Brain microvascular endothelial cell (primary cell): ENCODE data around the gene TMEM247.

Source experiments
- DNase-seq: peaks from one replicate; pipeline ENCODE4 v3.0.0-alpha.2; 2020
- H3K27ac ChIP-seq: fragments of 250-450 bp; sonication (Bioruptor Pico); 2 replicates; pipeline ENCODE4 v1.5.1; 2020; ENCODE audit warnings: mild to moderate bottlenecking, moderate library complexity
- H3K27me3 ChIP-seq: fragments of 250-450 bp; sonication (Bioruptor Pico); replicated peaks from 2 replicates; pipeline ENCODE4 v1.5.1; 2020; ENCODE audit warnings: mild to moderate bottlenecking
- H3K36me3 ChIP-seq: fragments of 250-450 bp; sonication (Bioruptor Pico); replicated peaks from 2 replicates; pipeline ENCODE4 v1.5.1; 2020; ENCODE audit warnings: mild to moderate bottlenecking
- H3K4me3 ChIP-seq: 2 replicates; pipeline ENCODE4 v1.5.1; 2011; ENCODE audit warnings: low read depth, mild to moderate bottlenecking, control low read depth, low read length, moderate library complexity
- CTCF ChIP-seq: IDR thresholded peaks from 2 replicates; pipeline ENCODE4 v1.5.1; 2011; ENCODE audit warnings: low read depth, mild to moderate bottlenecking, moderate library complexity, low read length, control low read depth, inconsistent platforms; ENCODE audit errors: missing control alignments
- in situ Hi-C: cut with HindIII; loops from 2 replicates; pipeline ENCODE4 v1.10.0; 2017; ENCODE audit warnings: low sequenced_read_pairs, low pct_ligation_motif_present

TMEM247 gene

GRCh38 chr2:46509804-46510203 lies 30.4 kb downstream of the TMEM247 start:
- Histone ChIP-seq H3K4me3 (no peak overlapping the region), H3K27me3 (no peaks in the 10 kb centered on the region), H3K36me3 (no peaks in the 10 kb centered on the region), H3K27ac (no peak overlapping the region)
- no peak for DNase-seq
- in situ Hi-C loops: no loop called here
- TF ChIP-seq CTCF: no peak

DNA sequence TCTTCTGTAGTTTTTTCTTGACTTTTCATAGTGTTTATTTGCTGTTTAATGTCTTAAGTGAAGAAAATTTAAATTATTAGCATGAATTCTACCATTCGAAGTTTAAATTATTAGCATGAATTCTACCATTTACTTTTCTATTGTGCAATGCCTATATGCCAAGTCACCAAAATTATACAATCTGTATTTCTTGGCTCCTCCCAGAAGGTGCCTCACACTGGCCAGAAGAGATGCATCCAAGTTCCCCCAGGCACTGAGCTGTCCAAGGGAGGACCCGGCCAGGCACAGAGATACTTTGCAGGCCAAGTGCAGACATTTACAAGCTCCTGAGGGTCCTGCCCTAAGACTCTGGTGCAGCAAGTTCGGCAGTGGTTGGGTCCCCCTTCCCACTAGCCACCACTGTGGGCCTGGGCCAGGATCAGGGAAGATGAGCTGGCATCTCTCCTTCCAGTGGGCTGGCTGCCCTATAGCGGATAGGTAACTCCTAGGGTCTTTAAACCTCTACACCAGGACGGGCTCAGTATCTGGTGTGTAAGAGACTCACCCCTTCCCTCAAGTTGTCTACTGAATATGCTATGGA lies 31.3 kb downstream of the TMEM247 start:
- no peak for TF ChIP-seq CTCF
- Histone ChIP-seq H3K36me3 (no peaks in the 10 kb centered on the region), H3K27me3 (no peaks in the 10 kb centered on the region), H3K27ac (no peak overlapping the region), H3K4me3 (no peak overlapping the region)
- DNase-seq: no peak
- in situ Hi-C loops: no loop called here

- no peaks in the 10 kb centered on the region for H3K36me3 ChIP-seq
- H3K27me3 ChIP-seq: no peaks in the 10 kb centered on the region
- H3K27ac ChIP-seq: no peak overlapping the region
- no peak for TF ChIP-seq CTCF
- in situ Hi-C loops: no loop called here
- no peak for DNase-seq
- no peak overlapping the region for H3K4me3 ChIP-seq
Observed at GRCh38 chr2:46512185-46512584, 32.8 kb downstream of the TMEM247 start.

GRCh38 chr2:46514738-46515137 lies 35.4 kb downstream of the TMEM247 start:
- no peaks in the 10 kb centered on the region for H3K27me3 ChIP-seq
- in situ Hi-C loops: no loop called here
- no peak for TF ChIP-seq CTCF
- no peak for DNase-seq
- H3K27ac ChIP-seq: no peak overlapping the region
- H3K4me3 ChIP-seq: no peak overlapping the region
- H3K36me3 ChIP-seq: no peaks in the 10 kb centered on the region

- Histone ChIP-seq H3K27ac (no peak overlapping the region), H3K4me3 (no peak overlapping the region), H3K27me3 (no peaks in the 10 kb centered on the region), H3K36me3 (no peaks in the 10 kb centered on the region)
- in situ Hi-C loops: no loop called here
- no peak for DNase-seq
- no peak for TF ChIP-seq CTCF
Observed at GRCh38 chr2:46517485-46517884, 38.1 kb downstream of the TMEM247 start.

- H3K36me3 ChIP-seq: no peaks in the 10 kb centered on the region
- no peaks in the 10 kb centered on the region for H3K27me3 ChIP-seq
- TF ChIP-seq CTCF: no peak
- no peak for DNase-seq
- H3K27ac ChIP-seq: no peak overlapping the region
- H3K4me3 ChIP-seq: no peak overlapping the region
- in situ Hi-C loops: no loop called here
Observed at GRCh38 chr2:46518861-46519260, 39.5 kb downstream of the TMEM247 start.
